Loucy (cell line): ENCODE measurements around the gene AGBL3.

Source experiments
- CTCF ChIP-seq: fragments of 200-600 bp; sonication (generic); conservative IDR thresholded peaks from 2 replicates; pipeline ENCODE4 v1.5.1; 2014; ENCODE audit warnings: mild to moderate bottlenecking, antibody characterized with exemption, low read length
- EZH2phosphoT487 ChIP-seq: fragments of 200-600 bp; IDR thresholded peaks from 2 replicates; pipeline ENCODE4 v1.6.1; 2018; ENCODE audit warnings: antibody characterized with exemption, mild to moderate bottlenecking, moderate library complexity, borderline replicate concordance

- TF ChIP-seq CTCF (no peak), EZH2phosphoT487 (no peak)
Observed at GRCh38 chr7:135076882-135077281, 90.6 kb downstream of the AGBL3 start.
